ENCODE results near the gene STARD4. TPM values are rescaled to one million over a fixed set of nuclear protein-coding genes. Genes with fewer than 3 reads are reported as not detected.

STARD4 gene
- total and polyA plus RNA-seq, 2 of the 13 experiments (the other 11 are each of a cell fraction or from before 2014, with no cell fraction given), result 27.4 to 66.9 TPM

DNA sequence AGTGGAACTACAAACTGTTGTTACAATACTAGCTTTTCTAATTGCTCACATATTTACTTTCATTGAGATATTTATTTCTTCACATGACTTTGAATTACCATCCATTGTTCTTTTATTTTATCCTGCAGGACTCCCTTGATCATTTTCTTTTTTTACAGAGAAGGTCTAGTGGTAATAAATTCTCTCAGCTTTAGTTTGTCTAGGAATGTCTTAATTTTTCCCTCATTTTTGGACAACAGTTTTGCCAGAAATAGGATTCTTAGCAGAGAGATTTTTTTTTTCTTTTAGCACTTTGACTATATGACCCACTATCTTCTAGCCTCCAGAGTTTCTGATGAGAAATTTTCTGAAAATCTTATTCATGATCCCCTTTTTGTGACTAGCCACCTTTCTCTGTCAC is 47.3 kb upstream of the STARD4 start:
- Histone ChIP-seq H3K79me2 (ENCODE audit: insufficient read depth, low read length) (no peaks in the 10 kb centered on the region), H3K27ac (ENCODE audit: extremely low read length, insufficient read depth, low read length) (no peak overlapping the region), H3K9me3 (ENCODE audit: low read length) (no peaks in the 10 kb centered on the region), H3K4me2 (ENCODE audit: low read depth, low read length) (no peak overlapping the region), H3K9ac (ENCODE audit: insufficient read depth, low read depth, low read length) (no peak overlapping the region), H3K4me1 (ENCODE audit: insufficient read depth, low read length) (no peaks in the 10 kb centered on the region), H3K27me3 (ENCODE audit: control insufficient read depth in 1 of 2, insufficient read depth in 2 of 2, low read length in 2 of 2) (no peaks in the 10 kb centered on the region), H3K4me3 (replicated peaks in 1 of 3; ENCODE audit: insufficient read depth in 1 of 3, low read depth in 2 of 3, low read length in 3 of 3) (no peak overlapping the region), H3K36me3 (replicated peaks in 1 of 2; ENCODE audit: control insufficient read depth in 1 of 2, insufficient read depth in 2 of 2, low read length in 2 of 2) (no peaks in the 10 kb centered on the region), H4K20me1 (ENCODE audit: insufficient read depth, low read length) (no peaks in the 10 kb centered on the region), H2AFZ (ENCODE audit: low read length) (no peak overlapping the region)
- no TSS peak for BruUV-seq (replicated peaks)
- no peak for DNase-seq (ENCODE audit: low spot score)
- POLR2A ChIA-PET, result no interaction called here
- in situ Hi-C loops (cut with HindIII; ENCODE audit: extremely low pct_ligation_motif_present, low pct_unique_long_range_greater_than_20kb) (no loop called here), intact Hi-C loops (cut with micrococcal nuclease; ENCODE audit: unreplicated experiment) (no loop called here)
- no peak for ATAC-seq
- FAIRE-seq, result no peak
- CTCF ChIA-PET (ENCODE audit: low intra/inter-chr PET ratio, low total read pairs), result no interaction called here
- no peak for TF ChIP-seq NPAS2 (CRISPR knock-in tag; IDR thresholded peaks at IDR 0.05; ENCODE audit: borderline replicate concordance)
- no peak for TF ChIP-seq MLLT10 (CRISPR knock-in tag; IDR thresholded peaks at IDR 0.05)
- TF ChIP-seq, protein P1, sequence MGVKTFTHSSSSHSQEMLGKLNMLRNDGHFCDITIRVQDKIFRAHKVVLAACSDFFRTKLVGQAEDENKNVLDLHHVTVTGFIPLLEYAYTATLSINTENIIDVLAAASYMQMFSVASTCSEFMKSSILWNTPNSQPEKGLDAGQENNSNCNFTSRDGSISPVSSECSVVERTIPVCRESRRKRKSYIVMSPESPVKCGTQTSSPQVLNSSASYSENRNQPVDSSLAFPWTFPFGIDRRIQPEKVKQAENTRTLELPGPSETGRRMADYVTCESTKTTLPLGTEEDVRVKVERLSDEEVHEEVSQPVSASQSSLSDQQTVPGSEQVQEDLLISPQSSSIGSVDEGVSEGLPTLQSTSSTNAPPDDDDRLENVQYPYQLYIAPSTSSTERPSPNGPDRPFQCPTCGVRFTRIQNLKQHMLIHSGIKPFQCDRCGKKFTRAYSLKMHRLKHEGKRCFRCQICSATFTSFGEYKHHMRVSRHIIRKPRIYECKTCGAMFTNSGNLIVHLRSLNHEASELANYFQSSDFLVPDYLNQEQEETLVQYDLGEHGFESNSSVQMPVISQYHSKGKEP (CRISPR knock-in tag; IDR thresholded peaks at IDR 0.05), result no peak
- TF ChIP-seq MAZ (IDR thresholded peaks at IDR 0.05; ENCODE audit: borderline replicate concordance, low read depth, low read length), result no peak
- no peak for TF ChIP-seq MAZ (CRISPR knock-in tag; IDR thresholded peaks at IDR 0.05; ENCODE audit: low read depth)
- no peak for TF ChIP-seq SYNCRIP (IDR thresholded peaks at IDR 0.05; ENCODE audit: insufficient read depth, low read depth, low read length)
- no peak for TF ChIP-seq ZNF451 (CRISPR knock-in tag; IDR thresholded peaks at IDR 0.05)
- no peak for TF ChIP-seq CBX2 (IDR thresholded peaks at IDR 0.05; ENCODE audit: low read depth, low read length)
- no peak for TF ChIP-seq CBX2 (CRISPR knock-in tag; IDR thresholded peaks at IDR 0.05; ENCODE audit: low read depth)
- TF ChIP-seq, protein P2, sequence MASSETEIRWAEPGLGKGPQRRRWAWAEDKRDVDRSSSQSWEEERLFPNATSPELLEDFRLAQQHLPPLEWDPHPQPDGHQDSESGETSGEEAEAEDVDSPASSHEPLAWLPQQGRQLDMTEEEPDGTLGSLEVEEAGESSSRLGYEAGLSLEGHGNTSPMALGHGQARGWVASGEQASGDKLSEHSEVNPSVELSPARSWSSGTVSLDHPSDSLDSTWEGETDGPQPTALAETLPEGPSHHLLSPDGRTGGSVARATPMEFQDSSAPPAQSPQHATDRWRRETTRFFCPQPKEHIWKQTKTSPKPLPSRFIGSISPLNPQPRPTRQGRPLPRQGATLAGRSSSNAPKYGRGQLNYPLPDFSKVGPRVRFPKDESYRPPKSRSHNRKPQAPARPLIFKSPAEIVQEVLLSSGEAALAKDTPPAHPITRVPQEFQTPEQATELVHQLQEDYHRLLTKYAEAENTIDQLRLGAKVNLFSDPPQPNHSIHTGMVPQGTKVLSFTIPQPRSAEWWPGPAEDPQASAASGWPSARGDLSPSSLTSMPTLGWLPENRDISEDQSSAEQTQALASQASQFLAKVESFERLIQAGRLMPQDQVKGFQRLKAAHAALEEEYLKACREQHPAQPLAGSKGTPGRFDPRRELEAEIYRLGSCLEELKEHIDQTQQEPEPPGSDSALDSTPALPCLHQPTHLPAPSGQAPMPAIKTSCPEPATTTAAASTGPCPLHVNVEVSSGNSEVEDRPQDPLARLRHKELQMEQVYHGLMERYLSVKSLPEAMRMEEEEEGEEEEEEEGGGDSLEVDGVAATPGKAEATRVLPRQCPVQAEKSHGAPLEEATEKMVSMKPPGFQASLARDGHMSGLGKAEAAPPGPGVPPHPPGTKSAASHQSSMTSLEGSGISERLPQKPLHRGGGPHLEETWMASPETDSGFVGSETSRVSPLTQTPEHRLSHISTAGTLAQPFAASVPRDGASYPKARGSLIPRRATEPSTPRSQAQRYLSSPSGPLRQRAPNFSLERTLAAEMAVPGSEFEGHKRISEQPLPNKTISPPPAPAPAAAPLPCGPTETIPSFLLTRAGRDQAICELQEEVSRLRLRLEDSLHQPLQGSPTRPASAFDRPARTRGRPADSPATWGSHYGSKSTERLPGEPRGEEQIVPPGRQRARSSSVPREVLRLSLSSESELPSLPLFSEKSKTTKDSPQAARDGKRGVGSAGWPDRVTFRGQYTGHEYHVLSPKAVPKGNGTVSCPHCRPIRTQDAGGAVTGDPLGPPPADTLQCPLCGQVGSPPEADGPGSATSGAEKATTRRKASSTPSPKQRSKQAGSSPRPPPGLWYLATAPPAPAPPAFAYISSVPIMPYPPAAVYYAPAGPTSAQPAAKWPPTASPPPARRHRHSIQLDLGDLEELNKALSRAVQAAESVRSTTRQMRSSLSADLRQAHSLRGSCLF (CRISPR knock-in tag; IDR thresholded peaks at IDR 0.05; ENCODE audit: borderline replicate concordance), result no peak
- no peak for TF ChIP-seq SRY (CRISPR knock-in tag; IDR thresholded peaks at IDR 0.05)
- TF ChIP-seq KMT2B (CRISPR knock-in tag; IDR thresholded peaks at IDR 0.05), result no peak
- no peak for TF ChIP-seq ZNF501 (CRISPR knock-in tag; IDR thresholded peaks at IDR 0.05)
- no peak for TF ChIP-seq ZNF776 (CRISPR knock-in tag; IDR thresholded peaks at IDR 0.05)
- no peak for TF ChIP-seq TSC22D2 (CRISPR knock-in tag; IDR thresholded peaks at IDR 0.05; ENCODE audit: borderline replicate concordance)
- TF ChIP-seq ZSCAN21 (CRISPR knock-in tag; IDR thresholded peaks at IDR 0.05; ENCODE audit: borderline replicate concordance), result no peak
- no peak for TF ChIP-seq TP53 (CRISPR knock-in tag; conservative IDR thresholded peaks at IDR 0.05)
